Liver (tissue), 9 donors: ENCODE data around the gene MRPS11. TPM values are rescaled to one million over a fixed set of nuclear protein-coding genes. Genes with fewer than 3 reads are reported as not detected.

Source experiments
- DNase-seq: peaks from one replicate; pipeline ENCODE4 v3.0.0-alpha.2; 2017; ENCODE audit warnings: low spot score
- H3K27ac ChIP-seq, 2 donors: one replicate each; pipeline ENCODE4 v1.7.0; 2013; ENCODE audit warnings: inconsistent platforms in 2 of 2, low read length in 2 of 2, control low read depth in 1 of 2, low read depth in 1 of 2, mild to moderate bottlenecking in 1 of 2
- H3K27me3 ChIP-seq, 4 donors: one replicate each; pipeline versions ENCODE4 v1.6.1 to v1.7.0; 2013; ENCODE audit warnings: low read length in 3 of 4, inconsistent platforms in 1 of 4, mild to moderate bottlenecking in 1 of 4, moderate library complexity in 1 of 4; ENCODE audit not compliant: control insufficient read depth in 4 of 4, insufficient read depth in 4 of 4
- H3K36me3 ChIP-seq, 4 donors: one replicate each; pipeline versions ENCODE4 v1.6.1 to v1.7.0; 2013; ENCODE audit warnings: low read length in 3 of 4, mild to moderate bottlenecking in 3 of 4, low read depth in 1 of 4, moderate library complexity in 1 of 4; ENCODE audit not compliant: control insufficient read depth in 4 of 4, insufficient read depth in 3 of 4
- H3K4me1 ChIP-seq, 4 donors: one replicate each; pipeline versions ENCODE4 v1.6.1 to v1.7.0; 2013; ENCODE audit warnings: low read length in 3 of 4, mild to moderate bottlenecking in 3 of 4, moderate library complexity in 1 of 4; ENCODE audit not compliant: control insufficient read depth in 4 of 4, insufficient read depth in 4 of 4
- H3K4me3 ChIP-seq, 3 donors: one replicate each; pipeline versions ENCODE4 v1.6.1 to v1.7.0; 2013; ENCODE audit warnings: low read length in 3 of 3, control low read depth in 1 of 3, low read depth in 1 of 3, mild to moderate bottlenecking in 1 of 3
- H3K9ac ChIP-seq, 2 donors: one replicate each; pipeline ENCODE4 v1.7.0; 2013; ENCODE audit warnings: low read length in 2 of 2, mild to moderate bottlenecking in 2 of 2, moderate library complexity in 2 of 2, control low read depth in 1 of 2, low read depth in 1 of 2
- H3K9me3 ChIP-seq, 4 donors: one replicate each; pipeline versions ENCODE4 v1.6.1 to v1.7.0; 2013; ENCODE audit warnings: low read length in 3 of 4; ENCODE audit not compliant: control insufficient read depth in 4 of 4
- EGR1 ChIP-seq, 2 donors: IDR thresholded peaks; 2 replicates each; pipeline ENCODE4 v1.6.1; 2016 to 2018; ENCODE audit warnings: antibody characterized with exemption in 2 of 2, low read depth in 2 of 2
- FOXA1 ChIP-seq: IDR thresholded peaks from 2 replicates; pipeline ENCODE4 v1.6.1; 2016; ENCODE audit warnings: antibody characterized with exemption
- FOXA2 ChIP-seq: IDR thresholded peaks from 2 replicates; pipeline ENCODE4 v1.6.1; 2016; ENCODE audit warnings: antibody characterized with exemption
- GABPA ChIP-seq, 2 donors: IDR thresholded peaks in 1 of 2; conservative IDR thresholded peaks in 1 of 2; 2 replicates each; pipeline ENCODE4 v1.6.1; 2016; ENCODE audit warnings: antibody characterized with exemption in 2 of 2, mild to moderate bottlenecking in 1 of 2, moderate library complexity in 1 of 2
- HNF4A ChIP-seq, 2 donors: conservative IDR thresholded peaks; 2 replicates each; pipeline ENCODE4 v1.6.1; 2016; ENCODE audit warnings: antibody characterized with exemption in 2 of 2, mild to moderate bottlenecking in 2 of 2
- HNF4G ChIP-seq: IDR thresholded peaks from 2 replicates; pipeline ENCODE4 v1.6.1; 2016; ENCODE audit warnings: antibody characterized with exemption
- JUND ChIP-seq, 2 donors: IDR thresholded peaks; 2 replicates each; pipeline ENCODE4 v1.6.1; 2016; ENCODE audit warnings: antibody characterized with exemption in 2 of 2
- NR2F2 ChIP-seq: IDR thresholded peaks from 2 replicates; pipeline ENCODE4 v1.6.1; 2016; ENCODE audit warnings: antibody characterized with exemption
- RAD21 ChIP-seq, 2 donors: IDR thresholded peaks; 2 replicates each; pipeline ENCODE4 v1.6.1; 2016; ENCODE audit warnings: antibody characterized with exemption in 2 of 2, mild to moderate bottlenecking in 2 of 2
- RXRA ChIP-seq, 2 donors: IDR thresholded peaks; 2 replicates each; pipeline ENCODE4 v1.6.1; 2017 to 2018; ENCODE audit warnings: antibody characterized with exemption in 2 of 2, mild to moderate bottlenecking in 1 of 2
- SP1 ChIP-seq: IDR thresholded peaks from 2 replicates; pipeline ENCODE4 v1.6.1; 2018; ENCODE audit warnings: antibody characterized with exemption, mild to moderate bottlenecking
- TAF1 ChIP-seq: conservative IDR thresholded peaks from 2 replicates; pipeline ENCODE4 v1.6.1; 2016; ENCODE audit warnings: antibody characterized with exemption, mild to moderate bottlenecking
- YY1 ChIP-seq: IDR thresholded peaks from 2 replicates; pipeline ENCODE4 v1.6.1; 2016; ENCODE audit warnings: antibody characterized with exemption, mild to moderate bottlenecking
- WGBS: extraction: QIAGEN DNeasy Blood & Tissue Kit; methylation state at CpG from one replicate; pipeline ENCODE4 v1.1.7; 2013; 5-methylcytosine and 5-hydroxymethylcytosine counted together
- polyA plus RNA-seq, 2 donors: library from polyadenylated mRNA; stranded (reverse) in 1 of 2; unstranded in 1 of 2; fragments of 200-250 nt in 1 of 2; fragments of >200 nt in 1 of 2; fragmentation: Nextera tagmentation in 1 of 2; extraction: Ambion mirVana in 1 of 2; gene quantifications; one replicate each; pipeline versions ENCODE4 v1.2.1 to v1.2.3, GENCODE V29; 2013 to 2015
- total RNA-seq, 2 donors: library from RNA; depleted of rRNA; stranded (reverse); fragments of >200 nt; gene quantifications; one replicate each; pipeline ENCODE4 v1.2.3, GENCODE V29; 2014
- TF ChIP-seq, protein P1 (sequence below): IDR thresholded peaks from 2 replicates; pipeline ENCODE4 v1.6.1; 2016; ENCODE audit warnings: antibody characterized with exemption
- TF ChIP-seq, protein P2 (sequence below): fragments of 150-350 bp; IDR thresholded peaks from 2 replicates; pipeline ENCODE4 v1.5.1; 2017; ENCODE audit warnings: improper control_type of control experiment, low read depth, low read length; ENCODE audit not compliant: missing input control
- TF ChIP-seq, protein P3 (sequence below): IDR thresholded peaks from 2 replicates; pipeline ENCODE4 v1.6.1; 2016; ENCODE audit warnings: antibody characterized with exemption, mild to moderate bottlenecking
- TF ChIP-seq, protein P4 (sequence below): IDR thresholded peaks from 2 replicates; pipeline ENCODE4 v1.6.1; 2016; ENCODE audit warnings: antibody characterized with exemption
- TF ChIP-seq, protein P5 (sequence below): IDR thresholded peaks from 2 replicates; pipeline ENCODE4 v1.6.1; 2016; ENCODE audit warnings: antibody characterized with exemption
- donor health status: healthy.
- donor health status: healthy.
- donor health status: healthy.
- donor health status: healthy.
- donor health status: healthy.

MRPS11 gene
- total and polyA plus RNA-seq, 4 donors = 20.5 to 54.4 (median 32.3) TPM

DNA sequence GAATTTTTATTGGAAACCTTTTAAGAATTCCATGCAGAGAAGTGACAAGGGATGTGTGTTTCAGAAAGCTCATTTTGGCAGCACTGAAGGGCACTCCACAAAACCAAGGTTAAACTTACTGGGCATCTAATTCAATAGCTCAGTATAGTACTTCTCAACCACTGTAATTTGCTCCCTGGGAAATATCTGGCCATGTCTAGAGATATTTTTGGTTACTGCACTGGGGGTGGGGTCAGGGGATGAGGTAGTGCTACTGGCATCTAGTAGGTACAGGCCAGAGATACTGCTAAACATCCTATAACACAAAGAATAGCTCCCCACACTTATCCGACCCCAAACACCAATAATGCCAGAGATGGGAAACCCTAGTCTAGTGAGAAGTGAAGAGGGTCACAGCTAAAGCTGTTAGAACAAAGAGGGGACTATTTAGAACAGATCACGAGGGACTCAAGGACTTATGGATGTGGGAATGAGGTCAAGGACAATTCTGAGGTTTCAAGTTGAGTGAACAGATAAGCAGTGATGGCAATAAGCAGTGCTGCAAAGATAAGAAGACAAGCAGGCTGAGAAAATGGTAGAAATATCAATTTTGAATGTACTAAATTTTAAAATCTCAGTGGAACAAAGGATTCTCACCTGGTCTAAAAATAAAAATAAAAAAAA is 3.5 kb upstream of the MRPS11 start:
- DNase-seq = no peak
- H3K27ac ChIP-seq = no peak overlapping the region
- no peaks in the 10 kb centered on the region for H3K27me3 ChIP-seq
- peaks cover 3 to 43% (median 39%) of the 10 kb centered on the region in 4 donors for H3K36me3 ChIP-seq
- WGBS = 76% methylated on average over 2 of the region's 2 CpGs
- no peaks in the 10 kb centered on the region for H3K9me3 ChIP-seq
- no peak overlapping the region for H3K4me3 ChIP-seq
- H3K4me1 ChIP-seq = peaks cover 10 to 34% (median 27%) of the 10 kb centered on the region in 4 donors
- no peak overlapping the region for H3K9ac ChIP-seq
- TF ChIP-seq HNF4A (conservative IDR thresholded peaks at IDR 0.05) = no peak
- no peak for TF ChIP-seq GABPA (IDR thresholded peaks at IDR 0.05 in 1 of 2, conservative IDR thresholded peaks at IDR 0.05 in 1 of 2)
- no peak for TF ChIP-seq FOXA2
- no peak for TF ChIP-seq YY1
- no peak for TF ChIP-seq NR2F2
- no peak for TF ChIP-seq RXRA (IDR thresholded peaks at IDR 0.05)
- no peak for TF ChIP-seq JUND (IDR thresholded peaks at IDR 0.05)
- TF ChIP-seq, protein P1, sequence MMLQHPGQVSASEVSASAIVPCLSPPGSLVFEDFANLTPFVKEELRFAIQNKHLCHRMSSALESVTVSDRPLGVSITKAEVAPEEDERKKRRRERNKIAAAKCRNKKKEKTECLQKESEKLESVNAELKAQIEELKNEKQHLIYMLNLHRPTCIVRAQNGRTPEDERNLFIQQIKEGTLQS = no peak
- no peak for TF ChIP-seq SP1
- TF ChIP-seq, protein P2, sequence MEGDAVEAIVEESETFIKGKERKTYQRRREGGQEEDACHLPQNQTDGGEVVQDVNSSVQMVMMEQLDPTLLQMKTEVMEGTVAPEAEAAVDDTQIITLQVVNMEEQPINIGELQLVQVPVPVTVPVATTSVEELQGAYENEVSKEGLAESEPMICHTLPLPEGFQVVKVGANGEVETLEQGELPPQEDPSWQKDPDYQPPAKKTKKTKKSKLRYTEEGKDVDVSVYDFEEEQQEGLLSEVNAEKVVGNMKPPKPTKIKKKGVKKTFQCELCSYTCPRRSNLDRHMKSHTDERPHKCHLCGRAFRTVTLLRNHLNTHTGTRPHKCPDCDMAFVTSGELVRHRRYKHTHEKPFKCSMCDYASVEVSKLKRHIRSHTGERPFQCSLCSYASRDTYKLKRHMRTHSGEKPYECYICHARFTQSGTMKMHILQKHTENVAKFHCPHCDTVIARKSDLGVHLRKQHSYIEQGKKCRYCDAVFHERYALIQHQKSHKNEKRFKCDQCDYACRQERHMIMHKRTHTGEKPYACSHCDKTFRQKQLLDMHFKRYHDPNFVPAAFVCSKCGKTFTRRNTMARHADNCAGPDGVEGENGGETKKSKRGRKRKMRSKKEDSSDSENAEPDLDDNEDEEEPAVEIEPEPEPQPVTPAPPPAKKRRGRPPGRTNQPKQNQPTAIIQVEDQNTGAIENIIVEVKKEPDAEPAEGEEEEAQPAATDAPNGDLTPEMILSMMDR = no peak

DNA sequence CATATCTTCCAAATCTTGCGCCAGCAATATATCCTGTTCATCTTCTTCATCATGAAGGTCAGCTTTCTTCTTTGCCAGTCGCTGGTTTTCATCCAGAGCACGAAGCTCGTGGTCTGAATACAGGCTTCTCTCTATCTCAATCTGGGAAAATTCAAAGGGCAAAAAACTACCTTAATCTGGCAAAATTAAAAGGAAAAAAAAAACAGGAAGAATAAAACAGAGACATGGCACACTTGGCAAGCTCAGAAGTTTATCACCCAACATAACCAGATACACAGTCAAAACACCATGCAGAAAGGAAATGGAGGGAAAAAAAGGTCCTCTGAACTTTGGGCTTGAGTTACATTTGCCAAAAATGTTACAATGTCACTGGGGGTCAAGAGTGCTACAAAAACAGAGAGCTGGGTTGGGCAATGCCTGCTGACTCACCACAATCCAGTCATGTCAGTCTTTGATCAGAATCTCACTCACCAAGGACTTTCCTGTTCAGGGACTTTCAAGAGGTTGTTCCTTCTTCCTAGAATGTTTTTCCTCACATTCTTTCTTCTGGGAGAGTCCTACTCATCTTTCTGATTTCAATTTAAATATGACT is 1.8 kb upstream of the MRPS11 start:
- no peaks in the 10 kb centered on the region for H3K27me3 ChIP-seq
- peak overlapping the region in 2 of 3 donors; percentile 83 to 96 for H3K4me3 ChIP-seq
- TF ChIP-seq, protein P1 = peak; percentile 96
- TF ChIP-seq YY1 (peak; percentile 90), HNF4G (peak; percentile 83), EGR1 (IDR thresholded peaks at IDR 0.05; ENCODE audit: low read depth in 2 of 2) (peak in 1 of 2 donors; percentile 86), JUND (IDR thresholded peaks at IDR 0.05) (peak; percentile 98), SP1 (peak; percentile 90), FOXA1 (peak; percentile 72), GABPA (IDR thresholded peaks at IDR 0.05 in 1 of 2, conservative IDR thresholded peaks at IDR 0.05 in 1 of 2) (peak in 1 of 2 donors; percentile 75), FOXA2 (no peak), TAF1 (no peak), HNF4A (conservative IDR thresholded peaks at IDR 0.05) (peak; percentile 96 to 98), RXRA (IDR thresholded peaks at IDR 0.05) (peak; percentile 92 to 97), NR2F2 (peak; percentile 65), RAD21 (IDR thresholded peaks at IDR 0.05) (peak; percentile 17 to 47)
- TF ChIP-seq, protein P3, sequence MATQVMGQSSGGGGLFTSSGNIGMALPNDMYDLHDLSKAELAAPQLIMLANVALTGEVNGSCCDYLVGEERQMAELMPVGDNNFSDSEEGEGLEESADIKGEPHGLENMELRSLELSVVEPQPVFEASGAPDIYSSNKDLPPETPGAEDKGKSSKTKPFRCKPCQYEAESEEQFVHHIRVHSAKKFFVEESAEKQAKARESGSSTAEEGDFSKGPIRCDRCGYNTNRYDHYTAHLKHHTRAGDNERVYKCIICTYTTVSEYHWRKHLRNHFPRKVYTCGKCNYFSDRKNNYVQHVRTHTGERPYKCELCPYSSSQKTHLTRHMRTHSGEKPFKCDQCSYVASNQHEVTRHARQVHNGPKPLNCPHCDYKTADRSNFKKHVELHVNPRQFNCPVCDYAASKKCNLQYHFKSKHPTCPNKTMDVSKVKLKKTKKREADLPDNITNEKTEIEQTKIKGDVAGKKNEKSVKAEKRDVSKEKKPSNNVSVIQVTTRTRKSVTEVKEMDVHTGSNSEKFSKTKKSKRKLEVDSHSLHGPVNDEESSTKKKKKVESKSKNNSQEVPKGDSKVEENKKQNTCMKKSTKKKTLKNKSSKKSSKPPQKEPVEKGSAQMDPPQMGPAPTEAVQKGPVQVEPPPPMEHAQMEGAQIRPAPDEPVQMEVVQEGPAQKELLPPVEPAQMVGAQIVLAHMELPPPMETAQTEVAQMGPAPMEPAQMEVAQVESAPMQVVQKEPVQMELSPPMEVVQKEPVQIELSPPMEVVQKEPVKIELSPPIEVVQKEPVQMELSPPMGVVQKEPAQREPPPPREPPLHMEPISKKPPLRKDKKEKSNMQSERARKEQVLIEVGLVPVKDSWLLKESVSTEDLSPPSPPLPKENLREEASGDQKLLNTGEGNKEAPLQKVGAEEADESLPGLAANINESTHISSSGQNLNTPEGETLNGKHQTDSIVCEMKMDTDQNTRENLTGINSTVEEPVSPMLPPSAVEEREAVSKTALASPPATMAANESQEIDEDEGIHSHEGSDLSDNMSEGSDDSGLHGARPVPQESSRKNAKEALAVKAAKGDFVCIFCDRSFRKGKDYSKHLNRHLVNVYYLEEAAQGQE = peak; percentile 64
- TF ChIP-seq, protein P2 = no peak
- TF ChIP-seq, protein P4, sequence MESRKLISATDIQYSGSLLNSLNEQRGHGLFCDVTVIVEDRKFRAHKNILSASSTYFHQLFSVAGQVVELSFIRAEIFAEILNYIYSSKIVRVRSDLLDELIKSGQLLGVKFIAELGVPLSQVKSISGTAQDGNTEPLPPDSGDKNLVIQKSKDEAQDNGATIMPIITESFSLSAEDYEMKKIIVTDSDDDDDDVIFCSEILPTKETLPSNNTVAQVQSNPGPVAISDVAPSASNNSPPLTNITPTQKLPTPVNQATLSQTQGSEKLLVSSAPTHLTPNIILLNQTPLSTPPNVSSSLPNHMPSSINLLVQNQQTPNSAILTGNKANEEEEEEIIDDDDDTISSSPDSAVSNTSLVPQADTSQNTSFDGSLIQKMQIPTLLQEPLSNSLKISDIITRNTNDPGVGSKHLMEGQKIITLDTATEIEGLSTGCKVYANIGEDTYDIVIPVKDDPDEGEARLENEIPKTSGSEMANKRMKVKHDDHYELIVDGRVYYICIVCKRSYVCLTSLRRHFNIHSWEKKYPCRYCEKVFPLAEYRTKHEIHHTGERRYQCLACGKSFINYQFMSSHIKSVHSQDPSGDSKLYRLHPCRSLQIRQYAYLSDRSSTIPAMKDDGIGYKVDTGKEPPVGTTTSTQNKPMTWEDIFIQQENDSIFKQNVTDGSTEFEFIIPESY = peak; percentile 85
- TF ChIP-seq, protein P5, sequence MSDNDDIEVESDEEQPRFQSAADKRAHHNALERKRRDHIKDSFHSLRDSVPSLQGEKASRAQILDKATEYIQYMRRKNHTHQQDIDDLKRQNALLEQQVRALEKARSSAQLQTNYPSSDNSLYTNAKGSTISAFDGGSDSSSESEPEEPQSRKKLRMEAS = peak; percentile 93
- peak overlapping the region; percentile 96 to 99 for H3K27ac ChIP-seq
- peak; percentile 31 for DNase-seq
- no peaks in the 10 kb centered on the region for H3K9me3 ChIP-seq
- peaks cover 0 to 29% (median 24%) of the 10 kb centered on the region in 4 donors for H3K36me3 ChIP-seq
- 54% methylated on average over 4 of the region's 4 CpGs for WGBS
- H3K4me1 ChIP-seq = peaks cover 10 to 34% (median 27%) of the 10 kb centered on the region in 4 donors
- H3K9ac ChIP-seq = peak overlapping the region; percentile 39 to 96
